NCI-H2227 treated with DMSO at 0.1 percent for 48 hours (cell line): Measurements from ENCODE around the gene DPY19L3.
"Not testable (repeated sequence)": the region's sequence is repeated elsewhere in the genome, so short reads cannot be mapped to it uniquely, and the experiment has no call there.

ENCODE experiments used
- DNase-seq: peaks from one replicate; lab custom pipeline; 2025; lab: John Stamatoyannopoulos, UW

The DPY19L3 gene

DNA sequence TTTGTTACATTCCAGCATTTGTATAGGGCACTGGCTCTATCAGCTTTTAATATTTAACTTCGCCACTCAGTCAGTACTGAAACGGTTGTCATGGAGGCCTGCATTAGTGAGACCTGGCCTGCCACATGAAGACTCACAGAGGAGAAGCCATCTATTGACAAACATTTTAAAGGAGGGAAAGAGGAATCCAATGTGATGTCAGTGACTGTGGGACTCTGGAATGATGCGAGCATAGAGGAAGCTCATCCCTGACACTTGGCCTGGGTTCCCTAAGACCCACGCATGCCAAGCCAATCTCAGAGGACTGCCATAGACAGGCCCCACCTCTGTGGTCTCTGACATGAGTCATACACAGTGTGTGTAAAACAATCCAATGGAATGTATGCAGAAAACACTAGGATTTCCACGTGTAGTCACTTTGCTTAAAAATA is 7.9 kb upstream of the DPY19L3 start:
- DNase-seq: no peak

DNA sequence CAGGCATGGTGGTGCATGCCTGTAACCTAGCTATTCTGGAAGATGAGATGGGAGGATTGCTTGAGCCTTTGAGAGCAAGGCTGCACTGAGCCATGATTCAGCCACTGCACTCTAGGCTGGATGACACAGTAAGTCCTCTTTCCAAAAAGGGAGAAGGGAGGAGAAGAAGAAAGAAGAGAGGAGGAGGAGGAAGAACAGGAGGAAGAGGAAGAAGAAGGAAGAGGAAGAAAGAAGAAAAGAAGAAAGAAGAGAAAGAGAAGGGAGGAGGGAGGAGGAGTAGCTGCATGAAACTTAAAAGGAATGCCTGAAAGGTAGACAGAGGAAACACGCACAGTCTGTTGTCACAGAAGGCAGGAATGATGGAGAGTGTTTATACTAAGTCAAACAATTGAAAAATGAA is 3.6 kb upstream of the DPY19L3 start:
- DNase-seq: no peak

- peak; percentile 57 for DNase-seq
These were observed 2.1 kb upstream of the DPY19L3 start for GRCh38 chr19:32403291-32403995.

DNA sequence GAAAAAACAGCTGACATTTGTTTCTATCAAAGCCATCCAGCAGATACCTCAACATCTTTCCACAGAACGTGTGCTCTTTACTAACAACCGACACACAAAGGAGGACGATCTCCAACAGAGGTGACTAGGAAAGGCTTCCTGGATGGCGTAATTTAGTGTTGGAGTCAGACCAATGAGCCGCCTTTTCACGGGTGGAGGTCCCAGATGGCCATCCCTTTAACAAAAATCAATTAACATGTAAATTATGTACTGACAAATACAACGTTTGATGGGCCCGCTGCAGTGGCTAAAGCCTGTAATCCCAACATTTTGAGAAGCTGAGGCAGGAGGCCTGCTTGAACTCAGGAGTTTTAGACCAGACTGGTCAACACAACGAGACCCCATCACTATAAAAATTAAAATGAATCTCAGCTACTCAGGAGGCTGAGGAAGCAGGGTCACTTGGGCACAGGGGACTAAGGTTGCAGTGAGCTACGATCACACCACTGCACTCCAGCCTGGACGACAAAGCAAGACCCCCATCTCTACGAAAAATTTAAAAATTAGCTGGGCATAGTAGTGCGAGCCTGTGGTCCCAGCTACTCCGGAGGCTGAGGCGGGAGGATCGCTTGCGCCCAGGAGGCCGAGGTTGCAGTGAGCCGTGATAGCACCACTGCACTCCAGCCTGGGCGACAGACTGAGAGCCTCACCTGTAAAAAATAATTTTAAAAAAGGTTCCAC is 1.2 kb upstream of the DPY19L3 start:
- peak; percentile 72 for DNase-seq

DNA sequence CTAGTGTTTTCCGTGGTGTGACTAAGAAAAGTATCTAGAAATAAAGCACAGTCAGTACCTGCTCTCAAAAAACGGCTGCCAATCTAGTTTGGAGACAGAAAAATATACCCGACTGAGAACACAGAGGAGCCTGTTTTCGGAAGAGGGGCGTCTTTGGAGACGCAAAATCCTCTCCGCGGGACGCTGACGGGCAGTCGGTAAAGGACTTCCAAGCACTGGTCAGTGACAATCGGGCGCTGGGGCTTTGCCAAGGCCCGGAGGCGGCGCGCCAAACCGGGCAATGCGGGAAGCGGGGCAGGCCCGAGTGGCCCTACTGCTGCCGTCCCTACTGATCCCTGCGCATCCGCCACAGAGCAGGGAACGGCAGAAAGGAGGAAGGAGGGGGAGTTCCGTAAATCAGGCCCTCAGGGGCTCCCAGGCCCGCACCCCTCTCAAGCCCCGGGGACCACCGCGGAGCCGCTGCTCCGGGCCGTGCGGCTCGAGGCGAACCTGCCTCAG is 588 bp upstream of the DPY19L3 start:
- no peak for DNase-seq

DNA sequence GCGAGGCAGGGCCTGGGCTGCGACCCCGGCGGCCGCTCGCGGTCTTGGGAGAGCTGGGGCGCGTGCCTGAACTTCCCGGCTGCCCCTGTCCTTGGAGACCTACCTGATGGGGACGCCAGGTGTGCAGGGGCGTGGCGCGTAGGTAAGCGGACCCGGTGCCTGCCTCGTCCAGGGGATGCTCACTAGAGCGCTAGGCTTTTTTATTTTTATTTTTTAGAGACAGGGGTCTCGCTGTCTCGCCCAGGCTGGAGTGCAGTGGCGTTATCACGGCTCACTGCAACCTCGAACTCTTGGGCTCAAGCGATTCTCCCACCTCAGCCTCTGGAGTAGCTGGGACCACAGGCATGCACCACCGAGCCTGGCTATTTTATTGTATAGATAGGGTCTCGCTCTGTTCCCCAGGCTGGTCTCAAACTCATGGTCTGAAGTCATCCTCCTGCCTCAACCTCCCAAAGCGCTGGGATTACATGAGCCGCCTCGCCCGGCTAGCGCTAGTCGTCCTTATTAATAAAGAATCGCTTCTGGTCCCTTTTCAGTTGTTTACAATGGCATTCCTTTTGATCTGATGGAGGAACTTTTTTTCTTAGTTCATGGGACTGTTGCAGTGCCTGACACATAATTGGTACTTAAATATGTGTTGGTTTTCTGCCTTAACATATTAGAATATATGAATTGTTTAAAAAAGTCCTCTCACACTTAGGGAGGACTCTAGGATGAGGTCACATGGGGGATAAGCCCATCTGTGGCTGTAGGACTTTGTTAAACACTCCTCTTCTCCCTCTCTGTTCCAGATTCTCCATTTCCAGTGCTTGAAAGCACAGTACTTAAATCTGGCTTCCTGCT is 812 bp downstream of the DPY19L3 start:
- no peak for DNase-seq

GRCh38 chr19:32407004-32407992 is 1.7 kb downstream of the DPY19L3 start:
- peak; percentile 57 for DNase-seq

GRCh38 chr19:32415246-32415645 is 9.7 kb downstream of the DPY19L3 start:
- no peak for DNase-seq

- no peak for DNase-seq
These were observed 10.1 kb downstream of the DPY19L3 start for GRCh38 chr19:32415669-32416068.

DNA sequence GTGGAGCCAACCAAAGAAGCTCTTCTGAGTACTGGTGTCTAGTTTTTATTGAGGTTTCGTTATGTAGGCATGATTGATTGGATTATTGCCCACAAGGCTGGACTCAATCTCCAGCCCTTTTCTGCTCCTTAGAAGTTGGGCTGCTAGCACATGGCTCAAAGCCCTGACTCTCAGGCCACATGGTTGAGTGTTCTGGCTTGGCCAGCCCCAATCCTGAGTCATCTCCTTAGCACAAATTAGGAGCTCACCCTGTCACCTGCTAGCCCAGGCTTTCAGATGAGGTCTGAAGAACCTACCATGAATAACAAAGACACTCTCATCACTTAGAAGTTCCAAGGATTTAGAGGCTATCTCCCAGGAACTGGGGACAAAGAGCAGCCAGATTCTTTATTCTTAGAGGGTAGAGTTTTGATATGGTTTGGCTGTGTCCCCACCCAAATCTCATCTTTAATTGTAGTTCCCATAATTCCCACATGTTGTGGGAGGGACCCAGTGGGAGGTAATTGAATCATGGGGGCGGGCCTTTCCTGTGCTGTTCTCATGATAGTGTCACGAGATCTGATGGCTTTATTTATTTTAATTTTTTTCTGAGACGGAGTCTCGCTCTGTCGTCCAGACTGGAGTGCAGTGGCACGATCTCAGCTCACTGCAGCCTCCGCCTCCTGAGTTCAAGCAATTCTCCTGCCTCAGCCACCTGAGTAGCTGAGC is 11.3 kb downstream of the DPY19L3 start:
- DNase-seq: no peak

- no peak for DNase-seq
These were observed 12.6 kb downstream of the DPY19L3 start for GRCh38 chr19:32418155-32418554.

- no peak for DNase-seq
These were observed 16.2 kb downstream of the DPY19L3 start for GRCh38 chr19:32421589-32422361.

- no peak for DNase-seq
These were observed 16.9 kb downstream of the DPY19L3 start for GRCh38 chr19:32422435-32422834.

GRCh38 chr19:32423944-32424343 is 18.4 kb downstream of the DPY19L3 start:
- DNase-seq: not testable (repeated sequence)

DNA sequence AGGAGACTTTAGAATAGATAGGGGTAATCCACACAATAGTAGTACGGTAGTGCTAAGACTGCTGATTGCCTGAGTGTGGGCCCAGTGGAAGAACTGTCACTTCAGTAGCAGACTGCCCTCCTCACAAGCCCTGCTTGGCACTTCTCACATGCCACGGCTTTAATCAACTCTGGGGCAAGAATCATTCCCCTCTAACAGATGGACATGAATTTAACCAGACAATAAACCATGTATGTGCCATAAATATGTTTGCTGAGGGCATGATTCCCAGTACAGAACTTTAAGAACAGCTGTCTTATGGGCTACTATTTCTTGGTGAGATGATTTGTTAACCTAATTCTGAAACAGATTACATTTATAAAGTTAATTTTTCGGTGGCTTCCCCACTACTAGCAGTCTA is 22.0 kb downstream of the DPY19L3 start:
- DNase-seq: no peak

DNA sequence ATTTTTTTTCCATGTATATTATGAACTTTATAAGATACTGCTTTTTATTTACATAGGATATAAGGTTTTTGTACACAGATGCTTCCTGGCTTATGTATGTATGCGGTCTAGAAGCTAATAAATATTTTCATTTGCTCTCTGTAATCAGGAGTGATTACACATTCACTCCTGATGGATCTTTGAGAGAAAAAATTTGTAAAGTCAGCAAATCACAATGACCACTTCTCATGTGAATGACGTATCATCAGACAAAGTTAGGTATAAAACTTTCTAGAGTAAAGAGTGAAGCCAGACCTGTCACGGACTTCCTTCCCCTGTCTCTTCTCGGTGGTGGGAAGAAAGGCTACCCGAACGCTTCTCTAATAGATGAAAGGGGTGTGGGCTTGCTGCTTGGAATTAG is 31.1 kb downstream of the DPY19L3 start:
- no peak for DNase-seq

DNA sequence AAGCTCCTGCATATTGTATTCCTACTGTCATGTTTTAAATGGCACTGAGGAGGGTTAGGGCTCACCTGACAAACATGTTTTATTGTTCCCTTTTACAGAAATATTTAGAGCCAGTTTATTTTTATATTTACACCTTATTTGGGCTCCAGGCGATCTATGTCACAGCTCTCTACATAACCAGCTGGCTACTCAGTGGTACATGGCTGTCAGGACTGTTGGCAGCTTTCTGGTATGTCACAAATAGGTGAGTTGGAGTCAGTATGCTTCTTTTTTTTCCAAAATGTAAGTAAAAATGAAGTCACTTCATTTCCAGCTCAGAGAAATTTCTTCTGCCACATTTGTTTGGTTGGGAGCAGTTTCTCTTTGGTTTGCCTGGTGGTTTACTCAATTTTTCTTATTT is 31.5 kb downstream of the DPY19L3 start:
- DNase-seq: no peak

- no peak for DNase-seq
These were observed 33.2 kb downstream of the DPY19L3 start for GRCh38 chr19:32438751-32439150.

- no peak for DNase-seq
These were observed 37.1 kb downstream of the DPY19L3 start for GRCh38 chr19:32442650-32443049.

- DNase-seq: not testable (repeated sequence)
These were observed 42.0 kb downstream of the DPY19L3 start for GRCh38 chr19:32447534-32447933.
